T1000 (cell line): ENCODE results near the gene TFB2M.
"Not testable (repeated sequence)": the region's sequence is repeated elsewhere in the genome, so short reads cannot be mapped to it uniquely, and the experiment has no call there.

ENCODE experiments used
- DNase-seq: peaks from one replicate; lab custom pipeline; 2025; ENCODE audit warnings: mixed read lengths; lab: John Stamatoyannopoulos, UW

TFB2M gene, protein sequence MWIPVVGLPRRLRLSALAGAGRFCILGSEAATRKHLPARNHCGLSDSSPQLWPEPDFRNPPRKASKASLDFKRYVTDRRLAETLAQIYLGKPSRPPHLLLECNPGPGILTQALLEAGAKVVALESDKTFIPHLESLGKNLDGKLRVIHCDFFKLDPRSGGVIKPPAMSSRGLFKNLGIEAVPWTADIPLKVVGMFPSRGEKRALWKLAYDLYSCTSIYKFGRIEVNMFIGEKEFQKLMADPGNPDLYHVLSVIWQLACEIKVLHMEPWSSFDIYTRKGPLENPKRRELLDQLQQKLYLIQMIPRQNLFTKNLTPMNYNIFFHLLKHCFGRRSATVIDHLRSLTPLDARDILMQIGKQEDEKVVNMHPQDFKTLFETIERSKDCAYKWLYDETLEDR

GRCh38 chr1:246566128-246566812, at the start of gene TFB2M, which contains the start of gene CNST:
Gene TFB2M (minus strand): TSS chr1:246566261. CDS start chr1:246566138, 123 bp downstream.
Gene CNST (plus strand): TSS chr1:246566456. CDS start chr1:246591563, 25,107 bp downstream.
- peak; percentile 97 for DNase-seq

- no peak for DNase-seq
Observed at GRCh38 chr1:246613096-246613758, 47.2 kb upstream of the TFB2M start.

GRCh38 chr1:246609632-246610031, 43.6 kb upstream of the TFB2M start:
- no peak for DNase-seq

- DNase-seq = peak; percentile 67
Observed at GRCh38 chr1:246608616-246609376, 42.7 kb upstream of the TFB2M start.

DNA sequence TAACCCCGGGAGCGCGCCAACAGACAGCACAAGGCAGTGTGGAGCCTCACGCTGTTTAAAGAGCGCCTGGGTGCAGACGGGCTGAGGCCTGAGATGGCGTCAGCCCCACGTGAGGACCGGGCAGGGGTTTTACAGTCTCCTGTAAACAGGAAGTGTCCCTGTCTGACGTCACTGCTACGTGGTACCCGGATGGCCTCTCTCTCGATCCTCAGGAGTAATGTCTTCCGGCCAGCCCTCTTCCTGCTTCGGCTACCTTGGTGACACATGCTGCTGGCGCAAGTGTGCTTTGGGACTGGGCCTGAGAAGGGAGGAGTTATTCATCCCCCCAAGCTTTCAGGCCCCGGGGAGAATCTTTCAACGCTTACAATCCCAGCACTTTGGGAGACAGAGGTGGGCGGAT, 41.4 kb upstream of the TFB2M start:
- DNase-seq = no peak

DNA sequence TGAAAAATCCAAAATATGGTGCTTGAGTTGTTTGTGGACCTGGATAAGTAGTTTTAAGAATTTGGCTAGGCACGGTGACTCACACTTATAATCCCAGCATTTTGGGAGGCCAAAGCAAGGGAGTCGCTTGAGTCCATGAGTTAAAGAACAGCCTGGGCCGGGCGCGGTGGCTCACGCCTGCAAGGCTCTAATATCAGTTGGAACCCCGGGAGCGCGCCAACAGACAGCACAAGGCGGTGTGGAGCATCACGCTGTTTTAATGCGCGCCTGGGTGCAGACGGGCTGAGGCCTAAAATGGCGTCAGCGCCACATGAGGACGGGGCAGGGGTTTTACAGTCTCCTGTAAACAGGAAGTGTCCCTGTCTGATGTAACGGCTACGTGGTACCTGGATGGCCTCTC, 39.2 kb upstream of the TFB2M start:
- DNase-seq = not testable (repeated sequence)

GRCh38 chr1:246602194-246602593, 36.1 kb upstream of the TFB2M start:
- DNase-seq = no peak

DNA sequence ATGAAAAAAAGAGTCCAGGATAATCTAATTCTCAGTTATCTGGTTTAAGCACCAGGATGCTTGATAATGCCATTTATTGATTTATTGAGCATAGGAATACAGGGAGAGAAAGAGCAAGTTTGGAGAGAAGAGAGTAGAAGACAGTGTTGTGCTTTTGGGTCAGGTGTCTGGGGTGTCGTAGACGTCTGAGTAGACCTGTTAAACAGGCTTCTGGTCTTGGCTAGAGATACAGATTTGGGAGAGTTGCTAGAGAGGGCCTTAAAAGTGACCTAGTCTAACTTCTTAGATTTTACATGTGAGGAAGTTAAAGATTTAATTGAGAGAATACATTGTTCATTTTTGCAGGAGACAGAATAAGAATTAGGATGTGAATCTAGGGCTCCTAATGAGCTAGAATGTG, 34.5 kb upstream of the TFB2M start:
- DNase-seq = no peak

DNA sequence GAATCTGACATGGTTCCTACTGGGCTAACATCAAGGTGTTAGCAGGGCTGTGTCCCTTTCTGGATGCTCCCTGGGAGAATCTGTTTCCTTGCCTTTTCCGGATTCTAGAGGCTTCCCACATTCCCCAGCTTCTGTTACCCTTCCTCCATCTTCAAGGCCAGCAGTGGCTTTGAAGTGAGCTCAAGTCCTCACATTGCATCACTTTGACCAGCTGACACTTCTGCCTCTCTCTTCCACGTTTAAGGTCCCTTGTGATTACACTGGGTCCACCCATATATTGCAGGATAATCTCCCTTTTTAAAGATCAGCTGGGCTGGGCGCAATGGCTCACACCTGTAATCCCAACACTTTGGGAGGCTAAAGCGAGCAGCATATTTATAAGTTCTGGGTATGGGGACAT, 33.3 kb upstream of the TFB2M start:
- no peak for DNase-seq

- DNase-seq = no peak
Observed at GRCh38 chr1:246597971-246598370, 31.9 kb upstream of the TFB2M start.

DNA sequence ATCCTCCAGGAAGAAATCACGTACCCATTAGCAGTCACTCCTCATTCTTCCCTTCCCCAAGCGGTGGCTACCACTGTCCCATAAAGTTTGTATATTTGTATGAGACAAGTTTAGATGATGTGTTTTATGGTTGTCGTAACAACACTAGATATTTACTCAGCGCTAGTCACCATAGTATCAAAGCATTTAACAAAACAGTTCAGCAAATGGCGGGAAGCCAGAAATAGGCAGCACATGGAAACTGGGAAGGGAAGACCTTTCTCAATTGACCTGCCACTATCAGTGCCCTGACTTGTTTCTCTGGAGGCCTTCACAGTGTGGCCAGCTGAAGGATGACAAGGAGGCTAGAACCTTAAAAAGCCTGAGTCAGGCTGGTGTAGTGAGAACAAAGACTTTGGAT, 31.3 kb upstream of the TFB2M start:
- DNase-seq = peak; percentile 83

GRCh38 chr1:246595146-246595545, 29.1 kb upstream of the TFB2M start:
- no peak for DNase-seq

DNA sequence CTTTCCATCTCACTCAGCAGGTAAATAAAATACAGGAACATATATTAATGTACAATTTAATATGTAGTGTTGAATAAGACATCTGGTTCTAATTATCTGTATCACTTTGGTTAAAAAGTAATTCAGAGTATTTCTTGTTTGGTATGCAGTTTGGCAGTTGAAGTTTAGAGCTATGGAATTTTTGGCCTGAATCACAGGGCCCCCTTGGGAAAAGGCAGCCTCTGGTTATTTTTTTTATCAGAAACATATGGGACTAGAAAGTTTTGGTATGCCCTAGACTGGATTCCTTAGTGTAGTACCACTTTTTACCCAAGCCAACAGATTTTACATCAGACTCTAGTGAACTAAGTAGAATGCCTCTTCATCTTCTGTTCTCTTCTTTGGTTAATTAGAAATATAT, 26.6 kb upstream of the TFB2M start:
- peak; percentile 41 for DNase-seq

DNA sequence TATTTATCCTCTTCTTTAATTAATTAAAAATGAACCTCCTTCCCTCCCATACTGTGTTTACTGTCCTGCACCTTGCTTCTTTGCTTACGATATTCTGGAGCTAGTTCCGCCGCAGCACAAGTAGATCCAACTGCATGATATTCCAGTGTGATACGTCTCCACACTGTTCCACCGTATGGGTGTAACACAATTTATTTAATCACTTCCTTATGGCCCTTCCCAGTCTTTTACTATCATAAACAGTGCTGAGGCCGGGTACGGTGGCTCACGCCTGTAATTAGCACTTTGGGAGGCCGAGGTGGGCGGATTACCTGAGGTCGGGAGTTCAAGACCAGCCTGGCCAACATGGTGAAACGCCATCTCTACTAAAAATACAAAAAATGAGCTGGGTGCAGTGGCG, 25.9 kb upstream of the TFB2M start:
- DNase-seq = no peak

- no peak for DNase-seq
Observed at GRCh38 chr1:246591504-246591903, 25.4 kb upstream of the TFB2M start.

GRCh38 chr1:246591047-246591446, 25.0 kb upstream of the TFB2M start:
- no peak for DNase-seq

- not testable (repeated sequence) for DNase-seq
Observed at GRCh38 chr1:246589919-246590318, 23.9 kb upstream of the TFB2M start.

DNA sequence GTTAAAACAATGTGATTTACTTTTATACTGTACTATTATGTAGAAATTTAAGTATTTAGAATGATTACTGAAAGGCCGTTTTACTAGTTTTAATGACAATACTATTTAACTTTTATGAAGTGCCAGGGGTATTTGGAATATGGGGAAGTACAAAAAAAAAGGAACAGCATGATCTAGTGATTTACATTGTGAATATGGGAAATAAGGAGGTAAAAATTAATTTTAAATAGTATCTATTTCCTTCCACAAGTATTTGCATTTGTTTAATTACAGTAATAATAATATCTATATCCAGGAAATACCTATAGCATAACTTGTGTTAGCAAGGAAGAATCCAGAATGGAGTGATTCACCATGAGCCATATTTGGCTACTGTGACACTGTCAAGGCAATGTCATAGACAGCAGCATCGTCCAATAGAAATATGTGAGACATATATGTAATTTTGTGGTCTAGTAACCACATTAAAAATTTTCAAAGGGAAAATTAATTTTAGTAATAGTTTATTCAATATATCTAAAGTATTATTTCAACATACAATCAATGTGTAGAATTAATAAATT, 22.2 kb upstream of the TFB2M start:
- no peak for DNase-seq

DNA sequence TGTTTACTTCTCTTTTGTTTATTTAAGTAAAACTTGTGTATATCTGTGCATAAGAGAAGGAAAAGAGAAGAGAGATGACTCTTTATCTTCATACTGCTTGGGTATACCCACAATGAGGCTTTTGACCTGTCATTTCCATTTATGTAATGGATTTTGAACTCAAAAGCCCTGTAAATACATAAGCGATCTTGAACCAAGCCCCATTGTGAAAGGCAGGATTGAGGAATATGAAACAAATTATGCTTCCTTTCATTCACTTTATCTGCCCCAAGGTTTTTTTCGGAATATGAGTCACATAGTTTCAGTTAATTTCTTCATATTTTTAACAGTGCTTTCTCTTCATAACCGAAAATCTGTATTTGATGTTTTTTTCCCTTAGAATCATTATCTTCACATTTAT, 21.5 kb upstream of the TFB2M start:
- no peak for DNase-seq

GRCh38 chr1:246587032-246587431, 21.0 kb upstream of the TFB2M start:
- no peak for DNase-seq

DNA sequence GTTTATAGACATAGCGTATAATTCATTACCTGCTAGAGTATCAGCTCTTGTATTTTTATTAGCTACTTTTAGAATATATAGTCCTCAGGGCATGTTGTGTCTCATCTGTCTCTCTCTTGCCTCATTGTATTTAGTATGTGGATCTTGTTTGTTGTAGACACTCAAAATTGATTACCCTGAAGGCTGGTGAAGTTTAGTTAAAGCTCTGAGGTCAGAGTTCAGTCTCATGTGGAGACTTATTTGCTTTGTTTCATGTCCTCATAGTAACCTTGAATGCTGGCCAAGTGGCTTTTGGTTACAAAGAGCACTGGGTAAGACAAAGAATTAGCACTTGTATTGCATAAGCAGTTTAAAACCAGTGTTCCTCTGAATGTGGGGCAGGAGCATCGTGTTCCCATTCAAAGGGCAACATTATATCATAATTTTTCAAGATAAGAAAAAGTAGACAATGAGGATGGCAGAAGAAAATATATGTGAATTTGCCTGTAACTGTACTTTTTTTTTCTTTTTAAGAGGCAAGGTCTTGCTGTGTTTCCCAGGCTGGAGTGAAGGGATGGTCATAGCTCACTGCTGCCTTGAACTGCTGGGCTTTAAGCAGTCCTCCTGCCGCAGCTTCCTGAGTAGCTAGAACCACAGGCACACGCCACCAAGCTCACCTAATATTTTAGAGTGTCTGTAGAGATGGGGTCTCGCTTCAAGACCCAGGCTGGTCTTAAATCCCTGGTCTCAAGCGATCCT, 17.6 kb upstream of the TFB2M start:
- DNase-seq = no peak
